Measurements from ENCODE around the gene UNC5B.
A peak's percentile ranks its signal among the peaks of the same experiment; 100 is the strongest.

The UNC5B gene

DNA sequence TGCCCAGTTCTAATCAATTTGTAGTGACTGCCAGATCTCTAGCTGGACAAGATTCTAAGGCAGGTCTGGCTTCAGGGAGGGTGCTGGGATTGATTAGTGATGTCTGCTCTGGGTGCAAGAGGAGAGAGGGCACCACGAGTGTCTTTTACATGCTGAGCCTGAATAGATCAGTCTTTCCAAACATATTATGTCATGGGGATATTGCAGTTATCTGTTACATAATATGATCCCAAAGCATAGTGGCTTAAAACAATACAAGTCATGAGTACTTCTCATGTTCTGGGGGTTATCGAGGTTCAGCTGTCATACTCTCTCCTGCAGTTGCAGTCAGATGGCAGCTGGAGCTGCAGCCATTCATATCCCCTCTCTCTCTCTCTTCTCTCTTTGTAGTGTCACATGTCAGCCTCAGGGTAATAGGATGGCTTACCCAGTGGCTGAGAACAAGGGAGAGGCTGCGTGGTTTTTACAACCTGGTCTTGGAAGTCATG lies 132.7 kb downstream of the UNC5B start:
- DNase-seq (ENCODE audit: low spot score): no peak

GRCh38 chr10:71345694-71346093 lies 133.3 kb downstream of the UNC5B start:
- no peak for DNase-seq (ENCODE audit: low spot score)

DNA sequence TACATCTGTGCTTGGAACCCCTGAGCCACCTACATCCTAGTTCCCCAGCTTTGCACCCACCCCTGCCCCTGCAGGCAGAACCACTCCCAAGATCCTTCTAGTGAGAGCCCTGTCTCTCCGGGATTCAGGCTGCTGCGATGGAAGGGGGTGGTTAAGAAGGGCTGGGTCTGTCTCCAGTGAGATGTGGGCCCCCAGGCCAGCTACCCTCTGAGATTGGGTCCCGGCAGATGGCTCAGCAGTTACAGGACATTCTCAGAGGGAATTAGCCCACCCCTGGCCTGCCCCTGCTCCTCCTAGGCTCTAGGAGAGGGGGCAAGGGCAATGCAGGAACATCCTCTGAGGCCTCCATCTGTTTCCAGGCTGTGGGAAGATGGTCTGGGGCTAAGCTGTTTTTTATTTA lies 134.4 kb downstream of the UNC5B start:
- DNase-seq (ENCODE audit: low spot score): no peak

- DNase-seq (ENCODE audit: low spot score): peak; percentile 36
Observed at GRCh38 chr10:71347587-71348395, 135.4 kb downstream of the UNC5B start.

- no peak for DNase-seq (ENCODE audit: low spot score)
Observed at GRCh38 chr10:71348850-71349249, 136.5 kb downstream of the UNC5B start.

GRCh38 chr10:71349406-71349805 lies 137.0 kb downstream of the UNC5B start:
- no peak for DNase-seq (ENCODE audit: low spot score)

GRCh38 chr10:71351087-71351486 lies 138.7 kb downstream of the UNC5B start:
- no peak for DNase-seq (ENCODE audit: low spot score)

DNA sequence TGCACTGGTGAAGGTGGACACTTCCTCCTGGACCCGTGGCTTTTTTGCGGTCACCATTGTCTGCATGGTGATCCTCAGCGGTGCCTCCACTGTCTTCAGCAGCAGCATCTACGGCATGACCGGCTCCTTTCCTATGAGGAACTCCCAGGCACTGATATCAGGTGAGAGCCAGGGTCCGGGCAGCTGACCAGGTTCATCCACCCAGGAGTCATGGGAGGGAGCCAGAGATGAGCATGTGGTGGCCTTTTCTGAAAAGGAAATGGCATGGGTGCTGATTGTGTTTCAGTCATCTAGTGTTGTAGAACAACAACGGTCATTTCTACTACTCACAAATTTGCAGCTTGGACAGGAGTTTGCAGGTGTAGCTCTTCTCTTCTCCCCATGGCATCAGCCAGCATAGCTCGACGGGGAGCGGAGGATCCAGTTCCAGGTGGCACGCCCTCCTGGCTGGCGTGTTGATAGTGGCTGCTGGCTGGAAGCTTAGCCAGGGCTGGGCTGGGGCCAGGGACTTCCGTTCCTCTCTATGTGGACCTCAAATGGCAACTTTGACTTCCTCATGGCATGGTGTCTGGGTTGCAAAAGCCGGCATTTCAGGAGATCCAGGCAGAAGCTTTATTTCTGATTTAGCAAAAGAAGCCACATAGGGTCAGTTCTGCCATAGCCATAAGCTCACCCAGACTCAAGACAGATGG lies 139.4 kb downstream of the UNC5B start:
- no peak for DNase-seq (ENCODE audit: low spot score)

Measured in HuH-7.5 (cell line).